Activated T-cell treated with anti-CD3 and anti-CD28 coated beads, Interleukin-2, amount 50 U/mL, for 1 hour (primary cell): Measurements from ENCODE around the gene KCNJ2.

ENCODE experiments used
- DNase-seq: peaks from one replicate; pipeline ENCODE4 v3.0.0-alpha.2; 2020

The KCNJ2 gene

GRCh38 chr17:70161519-70161918 is 7.8 kb upstream of the KCNJ2 start:
- no peak for DNase-seq

- DNase-seq, result no peak
These were observed 3.9 kb upstream of the KCNJ2 start for GRCh38 chr17:70165383-70165782.

GRCh38 chr17:70166615-70167014 is 2.7 kb upstream of the KCNJ2 start:
- DNase-seq, result no peak

GRCh38 chr17:70168044-70168976 is 1.0 kb upstream of the KCNJ2 start:
- DNase-seq, result no peak

GRCh38 chr17:70169709-70170597 is 621 bp downstream of the KCNJ2 start:
- DNase-seq, result no peak

DNA sequence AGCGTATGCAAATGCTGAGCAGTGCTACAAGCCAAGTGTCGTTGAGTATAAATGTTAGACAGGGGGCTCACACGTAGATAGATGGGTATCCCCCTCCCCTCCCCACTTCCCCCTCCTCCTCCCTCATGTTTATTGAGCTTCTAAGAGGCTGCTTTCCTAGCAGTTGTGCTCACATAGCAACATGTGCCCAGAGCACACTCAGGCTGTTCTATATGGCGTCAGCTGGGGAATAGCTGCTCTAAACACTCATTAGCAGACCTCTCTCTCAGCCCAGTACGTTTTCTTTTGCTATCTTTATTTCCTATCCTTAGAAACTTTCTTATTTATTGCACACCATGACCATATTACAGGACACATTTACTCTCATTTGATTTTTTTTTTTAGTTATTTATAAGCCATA is 1.8 kb downstream of the KCNJ2 start:
- DNase-seq, result no peak

DNA sequence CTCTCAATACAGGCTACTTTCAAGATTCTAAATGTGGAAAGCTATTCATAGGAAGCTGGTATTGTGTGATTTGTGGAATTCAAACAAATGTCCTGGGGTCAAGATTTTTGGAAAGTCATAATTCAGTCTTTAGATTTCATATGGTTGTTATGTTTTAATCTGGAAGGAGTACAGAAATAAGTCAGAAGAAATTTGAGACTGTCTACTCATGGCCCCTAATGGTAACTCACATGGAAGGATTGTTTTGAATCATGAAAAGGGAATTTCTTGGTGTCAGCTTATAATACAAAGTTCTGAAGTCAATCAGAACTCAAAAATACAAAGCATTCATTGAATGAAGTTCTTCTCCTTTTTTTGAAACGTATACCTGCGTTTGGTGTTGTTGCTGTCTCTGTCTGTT is 3.1 kb downstream of the KCNJ2 start:
- no peak for DNase-seq

DNA sequence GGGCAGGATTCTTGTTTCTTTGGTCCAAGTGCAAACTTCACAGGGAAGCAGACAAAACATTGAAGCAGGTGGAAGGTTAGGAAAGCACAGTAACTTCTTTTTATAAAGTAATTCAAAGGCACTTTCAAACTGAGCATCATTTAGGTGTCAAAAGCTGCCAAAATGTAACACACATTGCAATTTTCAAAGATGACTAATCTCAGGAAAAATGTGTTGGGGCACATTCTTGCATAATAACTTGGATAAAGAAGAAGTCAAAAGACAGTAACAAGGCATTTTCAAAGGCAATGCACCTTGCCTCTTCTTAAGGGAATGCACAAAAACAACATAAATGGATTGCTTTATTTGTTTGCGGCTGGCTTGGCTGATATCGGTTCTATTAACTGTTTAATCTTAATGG is 3.6 kb downstream of the KCNJ2 start:
- no peak for DNase-seq

DNA sequence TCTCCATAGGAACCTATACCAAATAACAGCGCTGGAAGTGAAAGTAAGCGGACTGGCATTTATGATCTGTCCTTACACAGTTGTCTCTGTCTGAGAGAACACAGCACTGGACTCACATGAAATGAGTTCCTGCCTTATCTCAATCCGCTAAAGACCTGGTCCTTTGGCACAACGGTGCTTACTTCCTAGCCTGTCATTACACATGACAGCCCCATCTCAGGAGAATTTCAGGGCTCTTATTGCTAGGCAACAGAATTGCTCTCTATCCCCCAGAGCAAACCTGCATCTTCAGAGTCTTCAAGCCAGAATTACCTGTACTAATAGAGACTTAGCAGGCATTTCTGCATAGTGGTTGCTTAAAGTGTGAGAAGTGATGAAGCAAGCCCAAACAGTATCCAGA is 4.3 kb downstream of the KCNJ2 start:
- no peak for DNase-seq

- no peak for DNase-seq
These were observed 12.0 kb downstream of the KCNJ2 start for GRCh38 chr17:70181376-70181775.

DNA sequence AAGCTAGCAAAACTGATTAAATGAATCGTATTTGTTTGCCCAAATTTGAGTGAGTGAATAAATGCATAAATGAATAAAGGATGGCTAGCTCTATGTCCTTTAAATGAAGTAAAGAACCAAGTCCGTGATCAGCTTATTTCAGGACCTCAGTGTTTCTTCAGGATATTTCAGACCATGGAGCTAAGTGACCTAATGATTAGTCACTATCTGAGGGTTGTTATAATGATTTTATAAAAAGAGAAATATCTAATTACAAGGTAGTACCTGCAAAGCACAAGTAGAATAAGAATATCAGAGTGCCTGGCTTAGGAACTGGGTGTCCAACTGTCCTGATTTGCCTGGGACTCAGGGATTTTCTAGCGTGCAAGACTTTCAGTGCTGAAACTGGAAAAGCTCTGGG is 12.5 kb downstream of the KCNJ2 start:
- no peak for DNase-seq

- DNase-seq, result no peak
These were observed 14.2 kb downstream of the KCNJ2 start for GRCh38 chr17:70183508-70183907.

DNA sequence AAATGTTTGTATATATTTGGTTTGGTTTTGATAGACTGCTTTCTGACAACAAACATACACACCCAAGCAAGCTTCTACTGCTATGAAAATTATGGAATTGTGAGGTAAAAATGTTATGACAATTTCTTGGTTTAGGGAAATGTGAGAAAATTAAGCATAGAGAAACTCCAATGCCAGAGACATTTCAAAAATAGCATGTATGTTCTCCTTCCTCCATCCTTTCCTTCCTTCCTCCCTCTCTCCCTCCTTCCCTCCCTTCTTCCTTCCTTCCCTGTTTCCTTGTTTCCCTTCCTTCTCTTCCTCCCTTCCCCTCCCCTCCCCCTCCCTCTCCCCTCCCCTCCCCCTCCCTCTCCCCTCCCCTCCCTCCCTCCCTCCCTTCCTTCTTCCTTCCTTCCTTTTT is 14.9 kb downstream of the KCNJ2 start:
- DNase-seq, result no peak

DNA sequence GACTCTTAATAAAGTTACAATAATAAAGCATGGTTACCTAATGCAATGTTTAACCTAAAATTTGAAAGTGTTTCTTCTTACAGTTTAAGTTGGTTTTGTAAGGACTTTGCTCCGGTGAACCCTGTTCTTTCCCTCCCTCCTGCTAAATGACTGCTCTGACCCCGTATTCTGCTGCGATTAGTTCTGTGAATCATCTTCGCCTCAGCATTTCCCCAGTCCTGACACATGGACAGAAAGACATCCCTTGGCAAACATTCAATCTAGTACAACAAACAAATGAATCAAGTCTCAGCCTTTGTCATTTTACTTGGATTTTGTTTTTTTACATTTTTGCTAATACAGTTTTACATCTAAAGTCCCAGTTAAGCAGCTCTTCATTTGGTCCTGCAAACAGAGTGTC is 15.4 kb downstream of the KCNJ2 start:
- no peak for DNase-seq

- DNase-seq, result no peak
These were observed 16.0 kb downstream of the KCNJ2 start for GRCh38 chr17:70185285-70185684.

DNA sequence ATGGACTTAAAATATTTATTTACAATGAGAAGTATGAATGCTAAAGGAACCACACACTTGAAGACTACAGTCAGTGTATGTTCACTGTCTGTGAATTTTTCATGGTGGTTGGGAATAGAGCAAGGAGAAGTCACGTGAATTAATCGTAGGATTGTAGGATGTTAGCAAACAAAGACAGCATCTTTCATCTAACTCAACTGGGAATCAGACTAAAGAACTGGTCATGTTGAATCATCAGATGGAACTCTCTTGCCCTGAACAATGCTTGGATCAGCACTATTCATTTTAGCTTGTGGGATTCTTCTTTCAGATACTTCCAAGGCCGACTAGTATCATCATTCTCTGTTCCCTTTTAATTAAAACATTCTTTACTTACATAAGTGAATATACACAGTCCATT is 18.1 kb downstream of the KCNJ2 start:
- DNase-seq, result no peak

GRCh38 chr17:70190959-70191805 is 21.9 kb downstream of the KCNJ2 start:
- no peak for DNase-seq

- no peak for DNase-seq
These were observed 25.8 kb downstream of the KCNJ2 start for GRCh38 chr17:70195091-70195490.

- no peak for DNase-seq
These were observed 32.6 kb downstream of the KCNJ2 start for GRCh38 chr17:70201872-70202419.

DNA sequence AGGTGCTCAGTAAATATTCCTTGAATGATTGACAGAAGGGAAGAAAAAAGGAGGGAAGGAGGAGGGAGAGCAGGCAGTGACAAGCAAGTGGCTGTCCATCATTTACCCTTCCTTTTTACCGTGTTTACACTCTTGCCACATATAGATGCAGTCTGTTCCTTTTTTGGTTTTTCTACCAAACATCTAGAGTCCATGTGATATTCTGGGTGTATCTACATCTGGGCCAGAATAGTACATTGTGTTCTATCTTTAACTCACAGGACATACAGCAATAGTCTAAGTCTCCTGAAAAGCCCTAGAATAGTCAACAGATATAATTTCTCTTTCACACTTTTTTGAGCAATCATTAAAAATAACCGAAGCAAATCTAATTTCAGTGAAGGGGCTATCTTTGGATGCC is 33.5 kb downstream of the KCNJ2 start:
- DNase-seq, result no peak

DNA sequence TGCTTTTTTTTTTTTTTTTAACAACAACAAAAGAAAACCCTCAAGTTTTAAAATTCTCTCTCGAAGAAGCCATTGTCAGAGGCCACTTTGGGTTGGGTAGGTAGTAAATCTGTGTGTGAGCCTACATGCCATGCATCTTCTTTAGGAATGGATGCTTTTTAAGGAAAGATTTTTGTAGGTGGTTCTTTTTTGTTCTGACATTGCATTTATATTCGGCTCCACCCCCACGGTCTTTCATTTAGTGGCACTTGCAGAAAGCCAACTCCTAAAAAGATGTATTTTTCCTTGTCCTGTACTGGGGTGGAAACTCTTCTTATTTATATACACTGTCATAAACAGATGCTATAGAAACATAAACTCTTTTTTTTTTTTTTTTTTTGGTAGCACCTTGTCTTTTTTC is 35.1 kb downstream of the KCNJ2 start:
- no peak for DNase-seq

GRCh38 chr17:70205401-70205800 is 36.1 kb downstream of the KCNJ2 start:
- DNase-seq, result no peak
